GM21737 (cell line): Measurements from ENCODE around the gene MTRF1.
"Not testable (repeated sequence)": the region's sequence is repeated elsewhere in the genome, so short reads cannot be mapped to it uniquely, and the experiment has no call there.

Source experiments
- ATAC-seq: cut with Tn5 transposase; IDR thresholded peaks from one replicate; pipeline ENCODE4 v1.9.1; 2021; ENCODE audit warnings: mild to moderate bottlenecking, moderate library complexity; ENCODE audit not compliant: unreplicated experiment

The MTRF1 gene

GRCh38 chr13:41284512-41285288 lies 21.3 kb upstream of the MTRF1 start:
- ATAC-seq: no peak

- no peak for ATAC-seq
Observed at GRCh38 chr13:41282129-41282571, 18.8 kb upstream of the MTRF1 start.

GRCh38 chr13:41279156-41279555 lies 15.8 kb upstream of the MTRF1 start:
- ATAC-seq: not testable (repeated sequence)

- no peak for ATAC-seq
Observed at GRCh38 chr13:41276824-41277223, 13.4 kb upstream of the MTRF1 start.

DNA sequence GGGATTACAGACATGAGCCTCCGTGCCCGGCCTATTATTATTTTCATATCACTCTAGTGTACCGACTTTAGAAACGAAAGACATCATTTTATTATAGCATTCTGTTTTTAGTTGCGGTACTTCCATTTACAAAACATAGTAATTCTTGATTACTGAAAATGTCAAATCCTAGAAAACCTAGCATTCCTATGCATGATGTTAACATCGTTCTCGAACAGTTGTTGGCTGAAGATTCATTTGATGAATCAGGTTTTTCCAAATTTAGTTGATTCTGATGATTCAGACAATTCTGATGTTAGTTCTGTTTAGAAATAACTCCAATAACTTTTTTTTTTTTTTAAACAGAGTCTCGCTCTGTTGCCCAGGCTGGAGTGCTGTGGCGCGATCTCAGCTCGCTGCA lies 11.5 kb upstream of the MTRF1 start:
- no peak for ATAC-seq

DNA sequence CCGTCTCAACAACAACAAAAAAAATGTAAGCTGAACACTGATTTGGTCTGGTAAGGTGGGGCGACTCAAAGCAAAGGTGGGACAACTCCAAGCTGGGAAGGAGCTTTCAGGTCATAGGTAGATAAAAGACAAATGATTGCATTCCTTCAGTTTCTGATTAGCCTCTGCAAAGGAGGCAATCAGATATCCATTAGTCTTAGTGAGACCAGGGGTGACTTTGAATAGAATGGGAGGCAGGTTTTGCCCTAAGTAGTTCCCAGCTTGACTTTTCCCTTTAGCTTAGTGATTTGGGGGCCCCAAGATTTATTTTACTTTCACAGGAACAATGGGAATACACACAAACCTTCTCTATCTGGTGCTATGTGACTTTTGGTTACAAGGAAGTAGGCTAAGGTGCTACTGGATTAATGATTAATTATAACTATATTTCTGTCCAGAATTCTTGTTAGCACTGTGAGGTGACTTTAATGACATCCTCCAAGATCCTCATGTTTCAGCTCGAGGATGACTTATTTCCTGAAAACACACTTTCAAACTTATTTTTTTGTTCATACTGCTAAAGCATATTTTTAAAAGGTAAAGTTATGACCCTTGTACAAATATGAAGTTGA lies 10.6 kb upstream of the MTRF1 start:
- no peak for ATAC-seq

DNA sequence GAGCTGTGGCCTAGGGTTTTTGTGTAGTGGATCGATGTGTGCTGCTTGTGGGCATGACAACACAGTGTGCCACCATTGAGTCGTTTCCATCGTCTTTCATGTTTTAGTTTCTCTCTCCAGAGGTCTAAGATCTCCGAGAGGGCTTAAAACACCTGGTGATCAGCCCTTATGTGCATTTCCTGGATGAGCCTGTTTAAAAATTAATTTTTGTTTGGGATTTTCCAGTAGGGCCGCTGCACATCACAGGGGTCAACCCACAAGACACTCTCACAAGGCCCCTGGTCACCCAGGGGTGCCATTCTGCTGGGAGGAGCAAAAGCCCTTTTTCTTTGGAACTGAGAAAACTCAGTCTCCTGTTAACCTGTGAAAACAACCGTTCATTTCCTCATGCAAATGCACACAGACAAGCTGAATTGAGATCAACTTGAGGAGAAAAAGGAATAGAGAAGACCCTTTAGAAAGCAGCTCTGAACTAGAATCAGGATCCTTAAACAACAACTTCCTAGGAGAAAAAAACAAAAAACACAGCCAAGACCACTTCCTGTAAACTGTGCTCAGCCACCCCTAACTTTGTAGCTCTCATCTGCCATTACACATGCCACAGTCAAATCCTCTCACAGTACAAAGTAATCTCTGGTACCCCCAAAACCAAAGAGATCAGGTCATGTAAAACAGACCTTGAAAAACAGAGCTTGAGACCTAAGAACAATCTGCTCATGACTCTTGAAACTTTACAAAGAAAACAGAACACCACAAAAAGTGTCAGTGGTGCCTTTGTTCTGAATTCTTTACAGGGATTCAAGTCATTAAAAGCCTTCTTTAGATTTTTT lies 8.3 kb upstream of the MTRF1 start:
- ATAC-seq: no peak

DNA sequence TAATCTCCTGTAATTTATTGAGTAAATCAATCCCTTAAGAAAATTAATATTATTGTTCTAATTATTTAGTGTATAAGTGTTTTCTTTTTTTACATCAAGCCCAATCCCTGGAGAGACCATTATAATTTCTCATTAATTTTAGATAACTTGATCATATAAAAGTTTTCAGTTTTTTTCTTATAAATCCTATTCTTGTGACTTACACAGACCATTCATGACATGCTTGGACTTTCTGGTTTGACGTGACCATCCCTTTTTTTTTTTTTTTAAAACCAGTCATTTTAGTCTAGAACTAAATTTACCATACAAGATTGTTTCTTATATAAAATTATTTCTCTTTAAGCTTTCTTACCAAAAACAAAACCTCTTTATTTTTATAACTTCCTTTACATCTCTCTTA lies 5.4 kb upstream of the MTRF1 start:
- no peak for ATAC-seq

GRCh38 chr13:41267106-41267505 lies 3.7 kb upstream of the MTRF1 start:
- no peak for ATAC-seq

GRCh38 chr13:41259875-41260501 lies 3.4 kb downstream of the MTRF1 start:
- ATAC-seq: no peak

GRCh38 chr13:41257535-41257934 lies 5.8 kb downstream of the MTRF1 start:
- ATAC-seq: no peak

GRCh38 chr13:41254902-41255301 lies 8.5 kb downstream of the MTRF1 start:
- ATAC-seq: no peak

DNA sequence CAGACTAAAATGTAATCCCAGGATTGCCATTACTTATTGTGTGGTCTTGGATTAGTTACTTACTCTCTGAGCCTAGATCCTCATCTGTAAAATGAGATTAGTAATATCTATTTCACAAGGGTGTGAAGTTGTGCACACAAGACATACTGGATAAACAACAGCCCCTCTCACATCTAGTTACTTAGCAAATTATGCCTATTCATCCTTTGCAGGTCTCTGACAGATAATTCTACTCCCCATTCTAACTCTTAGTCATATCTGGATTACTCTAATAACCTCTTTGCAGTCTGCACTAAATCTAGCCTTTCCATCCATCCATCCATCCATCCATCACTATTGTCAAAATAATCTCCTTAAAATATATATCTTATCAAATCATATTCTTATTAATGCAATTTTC lies 12.4 kb downstream of the MTRF1 start:
- no peak for ATAC-seq

DNA sequence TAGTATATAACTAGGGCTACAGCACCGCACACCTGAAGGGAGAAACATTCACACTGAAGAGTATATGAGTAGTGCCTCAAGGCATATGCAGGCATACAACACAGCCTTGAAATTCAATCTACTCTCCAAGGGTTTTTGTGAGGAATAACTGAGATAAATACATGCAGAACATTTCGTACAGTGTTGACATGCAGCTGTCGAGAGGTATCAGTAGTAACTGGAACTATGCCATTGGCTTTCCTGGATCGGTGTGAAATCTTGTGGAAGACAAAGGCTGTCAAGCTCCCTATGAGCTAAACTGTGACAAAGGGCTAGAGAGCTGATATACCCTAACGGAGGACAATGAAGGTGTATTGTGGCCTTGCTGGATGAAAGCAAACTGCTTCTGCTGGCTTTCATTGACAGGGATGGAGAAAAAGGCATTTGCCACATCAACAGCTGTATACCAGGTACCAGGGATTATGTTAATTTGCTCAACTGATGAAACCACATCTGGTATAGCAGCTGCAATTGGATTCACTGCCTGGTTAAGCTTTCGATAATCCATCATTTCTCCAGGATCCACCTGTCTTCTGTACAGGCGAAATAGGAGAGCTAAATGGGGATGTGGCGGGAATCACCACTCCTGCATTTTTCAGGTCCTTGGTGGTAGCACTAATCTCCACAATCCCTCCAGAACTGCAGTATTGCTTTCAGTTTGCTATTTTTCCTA lies 16.3 kb downstream of the MTRF1 start:
- ATAC-seq: no peak

DNA sequence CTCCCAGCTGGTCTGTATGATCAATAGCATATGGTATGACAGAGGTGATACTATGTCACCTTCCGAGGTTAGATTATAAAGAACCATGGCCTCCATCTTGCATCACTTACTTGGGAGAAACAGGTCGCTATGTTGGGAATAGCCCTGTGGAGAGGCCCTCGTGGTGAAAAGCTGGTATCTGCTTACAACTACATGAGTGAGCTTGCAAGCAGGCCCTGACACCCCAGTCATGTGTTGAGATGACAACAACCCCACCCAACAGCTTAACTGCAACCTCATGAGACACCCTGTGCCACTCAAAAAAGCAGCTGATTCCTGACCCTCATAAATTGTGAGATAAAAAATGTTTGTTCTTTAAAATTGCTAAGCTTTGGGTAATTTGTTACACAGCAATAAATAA lies 18.8 kb downstream of the MTRF1 start:
- no peak for ATAC-seq

- ATAC-seq: no peak
Observed at GRCh38 chr13:41241626-41242025, 21.8 kb downstream of the MTRF1 start.

GRCh38 chr13:41236369-41236768 lies 27.0 kb downstream of the MTRF1 start:
- ATAC-seq: no peak

DNA sequence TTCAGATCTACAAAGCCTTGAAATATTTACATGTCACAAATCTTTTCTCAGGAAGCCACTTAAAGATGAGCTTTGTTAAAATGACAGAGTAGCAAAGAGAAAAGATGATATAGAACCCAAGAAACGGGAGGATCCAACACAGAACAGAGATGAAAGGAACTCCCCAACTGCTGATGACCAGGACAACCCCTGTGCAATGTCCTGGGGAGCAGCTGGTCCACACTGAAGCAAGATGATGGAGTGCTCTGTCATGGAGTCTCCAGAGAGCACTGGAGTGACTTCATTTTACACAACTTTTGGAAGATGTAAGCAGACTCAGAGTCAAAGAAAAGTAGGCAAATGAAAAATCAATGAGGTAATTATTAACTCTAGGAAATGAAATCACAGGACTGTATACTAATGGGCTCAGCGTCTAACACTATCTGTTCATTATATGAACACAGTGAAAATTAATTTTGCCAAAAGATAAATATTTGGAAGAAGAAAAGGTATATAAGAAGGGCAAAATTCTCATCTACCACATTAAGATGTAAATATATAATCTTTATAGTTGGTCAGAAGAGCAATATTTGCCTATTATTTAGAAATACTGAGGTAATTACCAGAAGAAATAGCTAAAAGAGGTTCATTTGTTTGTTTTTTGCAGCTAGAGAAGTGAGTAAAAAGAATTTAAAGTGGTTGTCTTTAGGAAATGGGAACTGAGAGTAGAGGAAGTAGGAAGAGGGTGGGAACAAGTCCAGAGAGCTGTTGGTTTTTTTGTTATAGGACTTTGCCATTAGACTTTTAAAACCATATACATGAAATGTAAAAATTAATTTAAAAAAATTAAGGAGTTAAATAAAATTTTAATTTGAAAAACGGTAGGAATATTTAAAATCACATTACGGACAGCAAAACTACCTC lies 30.5 kb downstream of the MTRF1 start:
- ATAC-seq: no peak

GRCh38 chr13:41231786-41232185 lies 31.6 kb downstream of the MTRF1 start:
- ATAC-seq: no peak
